Muscle of leg (tissue), 11 donors: Measurements from ENCODE around the gene PPM1H. TPM values are rescaled to one million over a fixed set of nuclear protein-coding genes. Genes with fewer than 3 reads are reported as not detected.
A peak's percentile ranks its signal among the peaks of the same experiment; 100 is the strongest.

Experiments used
- DNase-seq: peaks from one replicate; pipeline ENCODE4 v3.0.0; 2013
- H3K27ac ChIP-seq: one replicate; pipeline ENCODE4 v1.5.1; 2013; ENCODE audit warnings: mild to moderate bottlenecking, low read length, control low read depth
- H3K27me3 ChIP-seq: one replicate; pipeline ENCODE4 v1.6.1; 2013; ENCODE audit warnings: low read length; ENCODE audit not compliant: control insufficient read depth, insufficient read depth
- H3K36me3 ChIP-seq: one replicate; pipeline ENCODE4 v1.6.1; 2013; ENCODE audit warnings: low read length; ENCODE audit not compliant: control insufficient read depth, insufficient read depth
- H3K4me1 ChIP-seq: one replicate; pipeline ENCODE4 v1.6.1; 2013; ENCODE audit warnings: low read length; ENCODE audit not compliant: control insufficient read depth, insufficient read depth
- H3K4me3 ChIP-seq: one replicate; pipeline ENCODE4 v1.5.1; 2013; ENCODE audit warnings: low read length, control low read depth
- H3K9me3 ChIP-seq: replicated peaks from 2 replicates; pipeline ENCODE4 v1.6.1; 2013; ENCODE audit warnings: low read depth, low read length; ENCODE audit not compliant: control insufficient read depth
- WGBS: methylation state at CpG from one replicate; pipeline ENCODE4 v1.1.5; 2013; ENCODE audit warnings: missing lambda C conversion rate; ENCODE audit not compliant: insufficient coverage; 5-methylcytosine and 5-hydroxymethylcytosine counted together
- polyA plus RNA-seq, 8 donors: library from polyadenylated mRNA; unstranded; fragments of 120-200 nt; gene quantifications; one replicate each; pipeline versions ENCODE4 v1.2.1 to v1.2.3, GENCODE V29; 2013; ENCODE audit warnings: inconsistent platforms in 1 of 8, low replicate concordance in 1 of 8; ENCODE audit not compliant: insufficient read length in 8 of 8, insufficient read depth in 1 of 8
- total RNA-seq: library from RNA; stranded (reverse); fragments of 120-200 nt; gene quantifications from one replicate; pipeline ENCODE4 v1.2.4, GENCODE V29; 2013

Gene PPM1H
- total and polyA plus RNA-seq, 9 donors = 2.7 to 4.2 (median 3.4) TPM

DNA sequence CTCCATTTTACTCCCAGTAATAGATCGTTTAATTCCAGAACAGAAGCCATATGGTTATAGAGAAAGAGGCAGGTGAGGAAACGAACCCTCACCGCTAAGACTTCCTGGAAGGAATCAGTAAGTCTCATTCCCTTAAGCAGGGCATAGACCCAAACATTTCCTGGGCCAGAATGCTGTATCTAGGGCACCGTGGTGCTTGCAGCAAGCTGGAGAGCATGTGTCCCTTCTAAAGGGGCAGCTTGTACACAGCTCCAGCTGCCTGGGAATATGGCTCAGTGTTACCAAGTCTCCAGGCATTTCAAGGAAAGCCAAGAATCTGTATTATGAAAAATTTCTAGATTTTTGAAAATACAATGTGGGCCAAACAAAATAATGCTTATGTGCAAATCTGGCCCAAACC, 73.4 kb downstream of the PPM1H start:
- no peaks in the 10 kb centered on the region for H3K9me3 ChIP-seq
- no peak overlapping the region for H3K4me3 ChIP-seq
- WGBS = 51% methylated on average over 3 of the region's 4 CpGs
- H3K4me1 ChIP-seq = peaks cover 5% of the 10 kb centered on the region
- H3K36me3 ChIP-seq = no peaks in the 10 kb centered on the region
- no peaks in the 10 kb centered on the region for H3K27me3 ChIP-seq
- no peak overlapping the region for H3K27ac ChIP-seq
- DNase-seq = no peak

DNA sequence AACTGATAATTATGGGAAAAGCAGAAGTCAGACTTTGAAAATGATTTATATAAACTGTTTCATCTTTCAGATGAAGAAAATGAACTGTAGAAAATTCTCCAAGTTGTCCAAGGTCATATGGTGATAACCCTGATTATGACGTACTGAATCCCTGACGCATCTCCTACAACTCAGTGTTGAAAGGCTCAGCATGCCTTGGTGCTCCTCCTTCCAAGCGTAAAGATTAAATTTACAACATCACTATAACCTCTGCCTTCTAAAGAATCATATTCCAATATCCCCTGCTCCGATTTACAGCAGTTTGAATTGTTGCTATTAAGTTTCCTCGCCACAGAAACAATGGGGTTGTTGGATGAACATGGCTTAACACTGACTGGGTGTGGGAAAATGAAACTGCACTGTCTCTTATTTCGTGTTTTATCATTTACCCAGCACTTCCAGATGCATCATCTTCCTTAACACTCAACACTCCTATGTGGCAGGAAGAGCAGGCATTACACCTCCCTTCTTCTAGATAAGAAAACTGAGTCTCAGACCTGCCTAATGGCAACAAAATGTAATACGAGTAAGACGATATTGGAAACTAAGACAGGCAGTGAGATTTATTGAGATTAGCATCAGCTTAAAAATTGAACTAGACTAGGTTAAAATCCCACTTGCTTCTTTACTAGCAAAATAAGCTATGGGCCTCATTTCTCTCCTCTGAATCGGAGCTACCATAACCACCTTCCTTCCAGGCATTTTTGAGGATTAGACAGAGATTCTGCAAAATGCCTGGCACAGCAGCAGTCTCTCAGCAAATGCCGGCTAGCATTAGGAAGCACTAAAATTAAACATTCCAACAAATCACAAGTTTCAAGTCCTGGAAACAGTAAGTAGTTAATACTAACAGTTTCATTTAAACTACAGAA, 74.2 kb downstream of the PPM1H start:
- no peaks in the 10 kb centered on the region for H3K27me3 ChIP-seq
- no peaks in the 10 kb centered on the region for H3K9me3 ChIP-seq
- 50% methylated on average over 1 of the region's 10 CpGs for WGBS
- H3K36me3 ChIP-seq = no peaks in the 10 kb centered on the region
- H3K27ac ChIP-seq = no peak overlapping the region
- H3K4me3 ChIP-seq = no peak overlapping the region
- H3K4me1 ChIP-seq = peaks cover 5% of the 10 kb centered on the region
- DNase-seq = no peak

GRCh38 chr12:62860020-62860419, 74.9 kb downstream of the PPM1H start:
- peaks cover 3% of the 10 kb centered on the region for H3K4me1 ChIP-seq
- H3K9me3 ChIP-seq = no peaks in the 10 kb centered on the region
- H3K36me3 ChIP-seq = no peaks in the 10 kb centered on the region
- WGBS = no CpG with 5 or more reads among the region's 5 CpGs
- no peak overlapping the region for H3K27ac ChIP-seq
- H3K4me3 ChIP-seq = no peak overlapping the region
- no peak for DNase-seq
- no peaks in the 10 kb centered on the region for H3K27me3 ChIP-seq

DNA sequence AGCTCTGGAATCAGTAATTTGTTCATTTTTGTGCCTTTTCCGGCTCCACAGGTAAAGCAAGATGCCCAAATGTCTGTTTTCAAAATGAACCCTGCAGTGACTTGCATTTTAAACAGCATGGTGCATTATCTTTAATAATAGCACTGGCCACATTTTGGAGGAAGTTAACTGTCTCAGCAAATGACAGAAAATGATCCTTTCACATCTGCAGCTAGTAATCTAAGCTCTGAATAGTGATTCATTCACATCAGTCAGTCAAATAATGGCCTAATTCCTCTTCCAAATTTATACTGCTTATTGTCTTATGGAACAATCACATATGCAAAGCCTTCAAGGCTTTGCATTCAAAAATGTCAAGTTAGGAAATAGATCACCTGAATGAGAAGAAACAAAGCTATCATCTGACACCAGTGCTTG, 75.6 kb downstream of the PPM1H start:
- no peaks in the 10 kb centered on the region for H3K27me3 ChIP-seq
- no peak overlapping the region for H3K4me3 ChIP-seq
- H3K36me3 ChIP-seq = no peaks in the 10 kb centered on the region
- H3K9me3 ChIP-seq = no peaks in the 10 kb centered on the region
- DNase-seq = no peak
- 86% methylated on average over 1 of the region's 1 CpG for WGBS
- H3K27ac ChIP-seq = no peak overlapping the region
- no peaks in the 10 kb centered on the region for H3K4me1 ChIP-seq

DNA sequence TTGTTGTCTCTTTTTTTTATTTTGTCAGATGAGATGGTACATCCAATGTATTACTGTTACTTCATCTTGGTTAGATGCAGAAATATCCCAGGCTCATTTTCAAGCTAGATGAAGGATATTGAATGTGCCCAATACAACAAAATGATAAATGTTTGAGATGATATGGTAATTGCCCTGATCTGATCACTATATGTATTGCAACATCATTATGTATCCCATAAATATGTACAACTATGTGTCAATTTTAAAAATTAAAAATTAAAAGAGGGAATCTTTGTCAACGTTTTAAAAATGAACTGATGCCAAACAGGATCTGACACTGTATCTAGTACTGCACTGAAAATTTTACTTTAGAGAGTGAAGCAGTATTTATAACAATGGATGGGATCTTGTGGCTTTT, 78.5 kb downstream of the PPM1H start:
- Histone ChIP-seq H3K4me3 (no peak overlapping the region), H3K4me1 (no peaks in the 10 kb centered on the region), H3K27ac (no peak overlapping the region), H3K9me3 (no peaks in the 10 kb centered on the region), H3K27me3 (no peaks in the 10 kb centered on the region), H3K36me3 (no peaks in the 10 kb centered on the region)
- no CpG with 5 or more reads among the region's 1 CpG for WGBS
- DNase-seq = no peak

- Histone ChIP-seq H3K27me3 (no peaks in the 10 kb centered on the region), H3K36me3 (no peaks in the 10 kb centered on the region), H3K27ac (no peak overlapping the region), H3K9me3 (no peaks in the 10 kb centered on the region), H3K4me1 (no peaks in the 10 kb centered on the region), H3K4me3 (no peak overlapping the region)
- WGBS = 57% methylated on average over 1 of the region's 4 CpGs
- no peak for DNase-seq
Measured at GRCh38 chr12:62854024-62854423, 80.9 kb downstream of the PPM1H start.

DNA sequence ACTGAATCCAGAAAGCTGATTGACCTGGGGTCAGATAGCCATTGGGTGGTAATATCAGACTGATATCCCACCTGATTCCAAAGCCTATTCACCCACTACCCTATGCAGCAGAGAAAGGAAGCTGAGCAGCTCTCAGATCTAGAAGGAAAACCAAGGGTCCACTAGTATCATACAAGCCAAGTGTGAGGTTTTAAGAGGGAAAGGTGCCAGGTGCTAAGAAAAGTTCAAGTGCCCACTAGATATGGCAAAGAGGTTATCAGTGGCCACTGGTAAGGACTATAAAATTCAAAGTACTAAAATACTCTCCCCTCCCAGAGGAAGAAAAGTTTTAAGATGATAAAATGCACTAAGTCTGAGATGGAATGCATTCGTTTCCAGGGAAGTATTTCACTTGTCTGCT, 85.6 kb downstream of the PPM1H start:
- Histone ChIP-seq H3K27ac (no peak overlapping the region), H3K36me3 (no peaks in the 10 kb centered on the region), H3K9me3 (no peaks in the 10 kb centered on the region), H3K27me3 (no peaks in the 10 kb centered on the region), H3K4me3 (no peak overlapping the region), H3K4me1 (no peaks in the 10 kb centered on the region)
- DNase-seq = no peak
- no CpG with 5 or more reads among the region's 1 CpG for WGBS

DNA sequence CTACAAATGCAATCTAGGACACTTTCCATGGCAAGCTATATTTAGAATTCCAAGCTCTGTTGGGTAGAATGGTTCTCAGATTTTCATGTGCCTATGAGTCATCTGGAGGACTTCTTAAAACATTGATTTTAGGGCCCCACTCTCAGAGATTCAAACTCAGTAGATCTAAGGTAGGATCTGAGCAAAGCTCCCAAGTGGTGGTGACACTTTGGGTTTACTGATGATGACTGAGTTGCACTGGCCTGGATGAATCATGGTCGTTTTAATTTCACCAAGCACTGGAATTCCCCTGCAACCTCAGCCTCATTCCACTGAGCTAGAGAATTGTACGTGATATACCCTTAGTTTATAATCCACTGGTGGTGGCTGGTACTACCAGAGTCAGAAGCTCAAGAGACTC, 86.5 kb downstream of the PPM1H start:
- no peaks in the 10 kb centered on the region for H3K27me3 ChIP-seq
- H3K27ac ChIP-seq = peak overlapping the region; percentile 23
- WGBS = no CpG with 5 or more reads among the region's 2 CpGs
- no peaks in the 10 kb centered on the region for H3K36me3 ChIP-seq
- H3K4me1 ChIP-seq = no peaks in the 10 kb centered on the region
- no peaks in the 10 kb centered on the region for H3K9me3 ChIP-seq
- H3K4me3 ChIP-seq = no peak overlapping the region
- DNase-seq = no peak

DNA sequence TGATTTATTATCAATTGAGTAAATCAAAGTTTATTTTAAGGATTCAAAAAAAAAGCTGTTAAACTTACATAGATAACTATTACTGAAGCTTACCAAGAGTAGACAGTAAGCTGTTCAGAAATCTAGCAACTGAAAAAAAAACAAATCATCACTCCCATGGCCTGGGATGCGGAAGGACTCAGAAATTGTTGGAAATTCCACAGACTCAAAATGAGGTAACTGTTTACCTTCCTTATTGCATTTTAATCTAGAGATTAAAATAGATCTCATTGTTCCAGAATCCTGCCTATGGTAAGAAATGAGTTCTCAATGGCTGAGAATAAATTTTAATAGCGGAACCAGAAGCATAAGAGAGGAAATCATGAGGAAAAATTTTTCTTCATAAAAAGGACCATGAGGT, 87.2 kb downstream of the PPM1H start:
- Histone ChIP-seq H3K27ac (peak overlapping the region; percentile 47), H3K4me1 (no peaks in the 10 kb centered on the region), H3K4me3 (no peak overlapping the region), H3K27me3 (no peaks in the 10 kb centered on the region), H3K9me3 (no peaks in the 10 kb centered on the region), H3K36me3 (no peaks in the 10 kb centered on the region)
- DNase-seq = peak; percentile 25
- WGBS = no CpG with 5 or more reads among the region's 2 CpGs

- Histone ChIP-seq H3K27me3 (no peaks in the 10 kb centered on the region), H3K36me3 (no peaks in the 10 kb centered on the region), H3K4me3 (no peak overlapping the region), H3K9me3 (no peaks in the 10 kb centered on the region), H3K27ac (peak overlapping the region; percentile 26), H3K4me1 (no peaks in the 10 kb centered on the region)
- DNase-seq = no peak
- WGBS = 73% methylated on average over 4 of the region's 4 CpGs
Measured at GRCh38 chr12:62846491-62846890, 88.5 kb downstream of the PPM1H start.
